Thoracic aorta (tissue), 2 donors: ENCODE data around the gene ACSF2. TPM values are rescaled to one million over a fixed set of nuclear protein-coding genes. Genes with fewer than 3 reads are reported as not detected.

ENCODE experiments used
- ATAC-seq: fragments of 150-250 bp; one replicate; pipeline ENCODE4 v1.8.0; 2017; ENCODE audit warnings: low read depth; ENCODE audit not compliant: insufficient number of reproducible peaks, low FRiP score
- DNase-seq: peaks from one replicate; pipeline ENCODE4 v3.0.0-alpha.2; 2020; ENCODE audit warnings: low spot score
- H3K27ac ChIP-seq, 2 donors: fragments of 200-600 bp; sonication (generic); 1 replicate in 1 of 2; 2 replicates in 1 of 2; pipeline ENCODE4 v1.5.1; 2016; ENCODE audit warnings: mild to moderate bottlenecking in 2 of 2, moderate library complexity in 2 of 2
- H3K27me3 ChIP-seq: fragments of 200-600 bp; sonication (generic); replicated peaks from 2 replicates; pipeline ENCODE4 v1.6.0; 2016; ENCODE audit warnings: mild to moderate bottlenecking; ENCODE audit not compliant: insufficient read depth
- H3K36me3 ChIP-seq: fragments of 200-600 bp; sonication (generic); one replicate; pipeline ENCODE4 v1.5.1; 2016
- H3K4me1 ChIP-seq, 2 donors: fragments of 200-600 bp; sonication (generic); 1 replicate in 1 of 2; 2 replicates in 1 of 2; pipeline versions ENCODE4 v1.5.1 to v1.6.0; 2016; ENCODE audit warnings: low read depth in 2 of 2, mild to moderate bottlenecking in 1 of 2; ENCODE audit not compliant: control insufficient read depth in 1 of 2
- H3K4me3 ChIP-seq: fragments of 200-600 bp; sonication (generic); 2 replicates; pipeline ENCODE4 v1.5.1; 2016; ENCODE audit warnings: mild to moderate bottlenecking
- H3K9me3 ChIP-seq: fragments of 200-600 bp; sonication (generic); 2 replicates; pipeline ENCODE4 v1.5.1; 2016
- CTCF ChIP-seq: fragments of 200-600 bp; sonication (generic); IDR thresholded peaks from one replicate; pipeline ENCODE4 v1.5.1; 2019; ENCODE audit warnings: antibody characterized with exemption
- total RNA-seq, 2 donors: library from RNA; depleted of rRNA; stranded (reverse); fragments of >200 nt; gene quantifications; one replicate each; pipeline versions ENCODE4 v1.1.0 to v1.2.3, GENCODE V29; 2016

Gene ACSF2
- total RNA-seq, 2 donors from 2014 or later = 11.1 to 41.6 TPM

- ATAC-seq (no peak), DNase-seq (no peak)
- H3K4me3 ChIP-seq = no peak overlapping the region
- H3K36me3 ChIP-seq = no peaks in the 10 kb centered on the region
- no peak overlapping the region for H3K27ac ChIP-seq
- TF ChIP-seq CTCF = no peak
- H3K4me1 ChIP-seq = no peaks in the 10 kb centered on the region
- no peaks in the 10 kb centered on the region for H3K27me3 ChIP-seq
- no peaks in the 10 kb centered on the region for H3K9me3 ChIP-seq
These were observed 67.7 kb downstream of the ACSF2 start for GRCh38 chr17:50493744-50494143.

GRCh38 chr17:50495217-50495823 is 69.3 kb downstream of the ACSF2 start:
- DNase-seq (no peak), ATAC-seq (no peak)
- no peaks in the 10 kb centered on the region for H3K27me3 ChIP-seq
- no peaks in the 10 kb centered on the region for H3K4me1 ChIP-seq
- no peak overlapping the region for H3K27ac ChIP-seq
- H3K4me3 ChIP-seq = no peak overlapping the region
- no peaks in the 10 kb centered on the region for H3K9me3 ChIP-seq
- H3K36me3 ChIP-seq = no peaks in the 10 kb centered on the region
- TF ChIP-seq CTCF = no peak

- Histone ChIP-seq H3K4me3 (no peak overlapping the region), H3K36me3 (no peaks in the 10 kb centered on the region), H3K27me3 (no peaks in the 10 kb centered on the region), H3K27ac (no peak overlapping the region), H3K4me1 (no peaks in the 10 kb centered on the region), H3K9me3 (no peaks in the 10 kb centered on the region)
- ATAC-seq (no peak), DNase-seq (no peak)
- TF ChIP-seq CTCF = no peak
These were observed 69.9 kb downstream of the ACSF2 start for GRCh38 chr17:50495918-50496317.

GRCh38 chr17:50498021-50498874 is 72.2 kb downstream of the ACSF2 start:
- TF ChIP-seq CTCF = no peak
- Histone ChIP-seq H3K9me3 (no peaks in the 10 kb centered on the region), H3K4me1 (no peaks in the 10 kb centered on the region), H3K36me3 (no peaks in the 10 kb centered on the region), H3K4me3 (no peak overlapping the region), H3K27me3 (no peaks in the 10 kb centered on the region), H3K27ac (no peak overlapping the region)
- ATAC-seq (no peak), DNase-seq (no peak)

- no peak for ATAC-seq
- DNase-seq = no peak
- no peak for TF ChIP-seq CTCF
- Histone ChIP-seq H3K9me3 (no peaks in the 10 kb centered on the region), H3K27ac (no peak overlapping the region), H3K4me1 (no peaks in the 10 kb centered on the region), H3K36me3 (no peaks in the 10 kb centered on the region), H3K4me3 (no peak overlapping the region), H3K27me3 (no peaks in the 10 kb centered on the region)
These were observed 73.3 kb downstream of the ACSF2 start for GRCh38 chr17:50499270-50499669.
